HG02973 (cell line): ENCODE results near the gene GGCT.

Experiments used
- ATAC-seq: cut with Tn5 transposase; IDR thresholded peaks from one replicate; pipeline ENCODE4 v1.9.1; 2021; ENCODE audit warnings: moderate library complexity; ENCODE audit not compliant: unreplicated experiment

GGCT gene

DNA sequence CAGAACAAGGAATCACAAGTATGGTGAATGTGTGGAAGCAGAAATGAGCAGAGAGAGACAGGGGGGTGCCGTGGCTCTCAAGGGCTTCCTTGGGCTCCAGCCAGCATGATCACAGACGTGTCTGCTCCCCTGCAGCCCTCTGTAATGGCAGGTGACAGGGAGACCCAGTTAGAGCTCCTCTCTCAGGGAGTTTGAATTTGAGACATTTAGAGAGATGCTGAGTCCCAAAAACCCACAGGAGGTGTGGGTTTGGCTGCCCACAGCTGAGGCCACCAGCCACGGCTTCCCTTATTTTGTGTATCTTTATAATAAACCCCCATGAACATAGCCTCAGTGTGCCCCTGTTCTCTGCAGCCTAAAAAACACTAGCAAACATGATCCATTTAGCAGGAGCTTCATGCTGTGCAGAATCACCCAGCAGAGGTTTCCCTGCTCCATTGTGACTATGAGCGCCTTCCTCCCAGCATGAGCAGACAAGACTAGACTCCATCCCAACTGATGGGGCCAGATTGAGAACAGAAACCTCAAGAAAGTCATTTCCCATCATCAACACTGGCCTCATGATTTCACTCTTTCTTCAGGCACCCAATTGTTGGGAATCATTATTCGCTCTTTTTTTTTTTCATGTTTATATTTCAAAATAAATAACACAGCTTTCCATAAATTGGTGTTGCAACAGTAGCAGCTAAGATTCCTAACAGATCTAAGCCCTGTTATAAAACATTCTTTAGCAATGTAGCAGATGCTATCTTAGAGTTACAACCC lies 39.4 kb downstream of the GGCT start:
- no peak for ATAC-seq

DNA sequence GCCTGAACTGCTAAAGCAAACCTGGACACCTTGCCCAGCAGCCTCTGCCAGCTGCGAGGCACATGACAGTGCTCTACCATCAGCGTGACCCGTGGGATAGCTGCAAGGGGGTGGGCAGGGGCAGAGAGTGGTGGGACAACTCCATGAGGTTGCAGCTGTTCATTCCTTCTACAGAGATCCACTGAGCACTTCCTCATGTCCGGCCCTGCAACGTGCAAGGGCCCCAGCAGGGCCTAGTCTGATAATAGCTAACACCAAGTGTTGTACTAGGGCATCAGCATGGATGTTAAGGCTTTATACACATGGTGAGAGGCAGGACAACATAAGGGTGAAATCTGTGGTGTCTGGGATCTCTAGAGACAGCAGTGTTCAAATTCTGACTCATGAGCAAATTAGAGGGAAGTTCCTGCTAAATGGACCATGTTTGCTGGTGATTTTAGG lies 40.4 kb downstream of the GGCT start:
- peak; percentile 49 for ATAC-seq

- ATAC-seq, result no peak
Observed at GRCh38 chr7:30463405-30464145, 41.1 kb downstream of the GGCT start.

GRCh38 chr7:30462179-30462578 lies 42.5 kb downstream of the GGCT start:
- ATAC-seq, result no peak

GRCh38 chr7:30460246-30460633 lies 44.4 kb downstream of the GGCT start:
- ATAC-seq, result no peak

DNA sequence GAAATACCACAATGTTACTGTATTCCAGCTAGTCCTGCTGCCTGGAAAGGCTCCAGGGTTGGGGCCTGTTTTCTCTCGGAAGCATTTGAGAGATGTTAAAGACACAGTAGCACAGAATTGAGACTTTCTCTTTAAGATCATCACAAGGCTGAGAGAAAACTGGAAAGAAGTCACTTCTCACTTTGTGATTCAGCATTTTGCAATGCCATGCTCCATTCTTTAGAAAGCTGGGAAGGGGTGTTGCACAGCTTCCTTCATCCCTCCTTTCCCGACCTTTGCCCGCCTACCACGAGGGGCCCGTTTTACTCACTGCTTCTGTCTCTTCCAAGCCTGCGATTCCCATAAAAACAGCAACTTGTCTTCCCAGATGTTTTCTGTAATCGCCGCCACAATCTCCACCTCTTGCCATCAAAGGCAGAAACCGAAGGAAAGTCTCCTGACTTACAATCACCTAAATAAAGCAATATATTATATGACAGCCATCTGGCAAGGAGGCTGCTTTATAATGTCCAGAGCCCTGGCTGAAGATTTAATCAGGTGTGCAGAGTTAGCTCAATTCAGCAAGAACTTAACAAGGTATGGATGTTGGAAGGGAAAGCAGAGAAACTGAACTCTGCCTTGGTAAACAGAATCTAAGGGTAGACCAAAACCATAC lies 44.9 kb downstream of the GGCT start:
- no peak for ATAC-seq

DNA sequence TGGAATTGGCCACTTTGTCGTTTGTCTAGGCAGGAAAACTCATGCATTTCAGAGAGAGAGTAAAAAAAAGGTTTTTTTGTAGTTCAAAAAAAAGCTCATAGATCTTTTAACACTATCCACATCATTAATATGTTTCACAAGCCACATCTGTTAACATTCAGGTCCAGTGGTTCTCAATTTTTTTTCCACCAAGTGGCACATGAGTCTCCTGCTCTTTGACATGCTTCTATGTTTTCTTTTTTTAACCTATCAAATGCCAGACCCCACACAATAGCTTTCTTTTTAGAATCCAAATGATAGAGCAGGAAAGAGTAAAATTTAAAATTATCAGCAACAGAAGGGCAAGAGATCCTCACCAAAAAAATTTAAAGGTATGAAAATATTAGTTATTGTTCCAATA lies 46.3 kb downstream of the GGCT start:
- ATAC-seq, result no peak

- no peak for ATAC-seq
Observed at GRCh38 chr7:30453921-30454320, 50.7 kb downstream of the GGCT start.

- no peak for ATAC-seq
Observed at GRCh38 chr7:30453016-30453415, 51.6 kb downstream of the GGCT start.

GRCh38 chr7:30452280-30452930 lies 52.2 kb downstream of the GGCT start:
- no peak for ATAC-seq

DNA sequence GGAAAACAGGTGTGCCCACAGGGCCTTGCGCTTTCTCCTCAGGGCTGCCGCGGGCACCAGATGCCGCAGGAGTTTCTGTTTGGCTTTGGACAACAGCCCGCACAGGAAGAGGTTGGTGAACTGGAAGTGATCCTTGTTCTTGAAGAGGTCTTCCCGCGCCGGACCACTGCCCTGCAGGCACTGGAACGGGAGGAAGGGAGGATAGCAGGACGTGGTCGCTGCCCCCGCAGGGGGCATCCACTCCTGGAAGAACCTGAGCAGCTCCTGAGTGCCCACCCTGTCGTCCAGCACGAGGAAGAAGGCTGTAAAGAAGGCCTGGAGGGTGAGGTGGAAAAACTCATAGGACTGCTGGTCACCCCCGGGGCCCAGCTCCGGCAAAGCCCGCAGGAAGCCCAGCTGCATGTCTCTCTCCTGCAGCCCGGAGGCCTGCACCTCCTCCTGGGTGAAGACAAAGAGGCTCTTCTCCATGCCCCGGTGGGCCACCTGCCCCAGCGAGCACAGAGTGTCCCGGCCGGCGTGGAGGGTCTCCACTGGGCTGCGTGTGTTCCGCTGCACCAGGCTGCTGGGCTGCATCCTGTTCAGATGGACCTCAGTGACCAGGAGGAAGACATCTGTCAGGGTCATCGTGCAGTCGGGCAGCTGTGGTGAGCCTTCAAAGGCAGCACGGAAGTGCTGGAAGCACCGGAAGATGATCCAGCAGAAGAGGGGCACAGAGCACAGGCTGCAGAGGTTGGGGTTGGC lies 52.9 kb downstream of the GGCT start:
- ATAC-seq, result no peak

- no peak for ATAC-seq
Observed at GRCh38 chr7:30450983-30451497, 53.6 kb downstream of the GGCT start.

- ATAC-seq, result no peak
Observed at GRCh38 chr7:30450240-30450982, 54.2 kb downstream of the GGCT start.

DNA sequence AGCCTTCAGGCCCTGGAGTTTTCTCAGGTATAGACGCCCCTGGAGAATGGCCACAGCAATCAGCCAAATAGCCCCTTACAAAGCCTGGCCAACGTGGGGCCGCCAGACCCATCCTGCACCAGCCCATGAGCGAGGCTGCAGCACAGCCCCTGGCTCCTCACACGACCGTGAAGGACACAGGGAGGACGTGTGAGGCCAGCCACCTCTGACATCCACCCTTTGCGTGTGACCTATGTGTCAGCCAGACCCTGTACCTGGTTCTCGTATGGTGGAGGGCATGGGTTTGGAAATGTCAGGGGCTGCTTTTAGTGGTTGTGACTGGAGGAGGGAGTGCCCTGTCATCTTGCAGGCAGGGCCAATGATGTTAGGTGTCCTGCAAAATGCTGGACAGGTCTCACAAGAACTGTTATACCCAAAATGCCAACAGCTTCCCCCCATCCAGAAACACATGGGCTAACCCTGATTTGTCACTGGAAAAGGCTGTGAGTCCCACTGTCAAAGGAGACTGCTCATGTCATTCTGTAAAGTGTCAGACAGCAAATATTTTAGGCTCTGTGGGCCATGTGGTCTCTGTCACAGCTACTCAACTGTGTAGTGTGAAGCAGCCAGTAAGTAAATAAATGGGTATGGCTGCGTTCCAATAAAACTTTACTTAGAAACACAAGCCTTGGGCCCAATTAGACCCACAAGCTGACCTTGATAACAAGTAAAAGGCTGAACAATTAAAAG lies 56.0 kb downstream of the GGCT start:
- no peak for ATAC-seq

GRCh38 chr7:30447466-30447865 lies 57.2 kb downstream of the GGCT start:
- no peak for ATAC-seq
